GM18870 (cell line): ENCODE results near the gene GNA12.

Experiments used
- ATAC-seq: cut with Tn5 transposase; IDR thresholded peaks from one replicate; pipeline ENCODE4 v1.9.1; 2021; ENCODE audit warnings: moderate library complexity; ENCODE audit not compliant: unreplicated experiment

GNA12 gene

DNA sequence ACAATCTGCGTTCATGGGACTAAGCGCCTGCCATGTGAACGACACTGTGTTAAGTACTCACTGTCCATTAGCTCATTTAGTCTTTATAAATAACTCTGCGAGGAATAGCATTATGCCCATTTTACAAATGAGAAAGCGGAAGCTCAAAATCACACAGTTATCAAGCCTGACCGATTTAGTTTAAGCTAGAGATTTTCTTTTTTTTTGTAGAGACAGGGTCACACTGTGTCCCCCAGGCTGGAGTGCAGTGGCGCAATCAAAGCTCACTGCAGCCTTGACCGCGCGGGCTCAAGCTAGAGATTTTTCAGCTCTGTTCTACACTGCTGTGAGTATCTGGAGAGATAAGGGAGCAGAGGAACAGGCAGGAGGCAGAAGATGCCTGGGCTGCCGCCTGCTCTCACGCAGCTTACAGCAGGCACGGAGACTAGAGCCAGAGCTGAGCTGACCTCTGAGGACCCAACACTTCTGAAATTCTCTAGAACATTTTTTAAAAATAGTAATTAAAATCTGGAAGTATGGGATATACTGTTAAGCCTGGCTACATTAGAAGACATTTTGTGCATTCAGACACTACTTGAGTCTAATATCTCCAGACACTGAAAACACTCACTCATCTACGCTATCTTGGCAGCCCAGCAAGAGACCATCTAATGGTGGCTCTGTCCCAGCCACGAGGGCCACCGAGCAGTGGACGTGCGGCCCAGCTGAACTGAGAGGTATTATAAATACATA is 38.7 kb downstream of the GNA12 start:
- no peak for ATAC-seq

GRCh38 chr7:2804227-2804763 is 39.8 kb downstream of the GNA12 start:
- no peak for ATAC-seq

DNA sequence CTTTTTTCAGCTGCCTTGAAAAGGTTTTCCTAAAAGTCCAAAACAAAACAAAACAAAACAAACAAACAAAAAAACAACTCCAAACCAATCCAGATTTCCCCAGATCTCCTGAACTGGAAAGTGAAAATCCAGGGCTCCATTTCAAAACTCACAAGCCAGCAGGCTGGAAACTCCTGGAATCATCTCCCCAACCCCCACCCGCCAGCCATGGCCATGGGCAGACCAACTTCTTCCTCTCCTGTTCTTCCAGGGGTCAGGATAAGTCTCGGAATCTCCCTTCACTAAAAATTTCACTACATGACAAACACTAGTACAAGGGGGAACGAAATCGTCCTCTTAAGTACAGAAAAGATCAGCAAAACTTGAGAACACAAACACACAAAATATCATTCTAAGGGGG is 40.4 kb downstream of the GNA12 start:
- no peak for ATAC-seq

DNA sequence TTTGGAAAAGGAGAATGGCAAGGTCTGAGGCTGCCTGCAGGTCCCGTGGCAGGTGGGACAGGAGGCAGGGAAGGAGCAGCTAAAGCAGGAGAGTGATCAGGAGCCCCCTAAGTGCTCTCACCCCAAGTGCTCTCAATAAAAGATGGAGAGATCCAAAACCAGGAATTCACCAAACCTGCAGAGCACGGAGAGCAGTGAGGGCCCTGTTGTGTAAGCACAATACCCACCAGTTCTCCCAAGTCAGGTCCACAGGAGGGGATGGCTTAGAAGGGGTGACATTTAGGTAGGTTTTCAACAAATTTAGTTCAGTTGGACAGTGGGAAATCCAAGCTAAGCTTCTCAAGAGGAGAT is 40.8 kb downstream of the GNA12 start:
- no peak for ATAC-seq

DNA sequence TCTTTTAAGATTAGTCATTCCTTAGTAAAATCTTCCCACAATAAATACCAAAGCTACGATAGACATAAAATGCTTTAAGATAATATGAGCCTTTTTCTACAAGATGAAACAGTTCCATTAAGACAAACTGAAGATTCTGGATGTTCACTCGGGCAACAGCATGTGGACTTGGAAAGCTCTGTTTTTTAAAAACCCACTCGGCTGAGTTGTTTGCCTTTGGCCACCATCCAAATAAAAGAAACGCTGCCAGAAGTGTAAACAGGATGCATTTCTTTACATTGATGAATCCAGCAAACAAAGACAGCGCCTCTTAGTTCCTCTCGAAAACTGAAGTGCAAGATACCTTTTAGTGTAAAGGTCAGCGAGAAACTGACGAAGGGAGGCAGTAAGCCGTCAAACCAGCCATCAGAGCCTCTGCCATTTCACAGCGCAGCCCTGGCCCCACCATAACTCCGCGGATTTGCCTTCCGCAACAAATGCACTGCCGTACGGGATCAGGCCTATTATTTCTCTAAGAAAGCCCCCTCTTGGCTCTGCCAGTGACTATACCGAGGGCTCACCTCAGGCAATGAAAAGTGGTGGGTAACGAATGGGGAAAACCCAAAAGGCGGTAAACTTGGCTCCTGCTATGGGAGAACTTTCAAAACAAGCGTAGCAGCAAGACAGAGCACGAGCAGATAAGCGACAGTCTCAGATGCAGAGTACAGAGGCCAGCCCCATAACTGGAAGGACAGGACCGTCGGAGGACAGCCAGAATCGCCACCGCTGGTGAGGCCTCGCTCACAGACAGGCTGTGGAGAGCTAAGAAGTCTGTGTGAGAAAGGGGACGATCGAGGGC is 41.4 kb downstream of the GNA12 start:
- ATAC-seq, result no peak

DNA sequence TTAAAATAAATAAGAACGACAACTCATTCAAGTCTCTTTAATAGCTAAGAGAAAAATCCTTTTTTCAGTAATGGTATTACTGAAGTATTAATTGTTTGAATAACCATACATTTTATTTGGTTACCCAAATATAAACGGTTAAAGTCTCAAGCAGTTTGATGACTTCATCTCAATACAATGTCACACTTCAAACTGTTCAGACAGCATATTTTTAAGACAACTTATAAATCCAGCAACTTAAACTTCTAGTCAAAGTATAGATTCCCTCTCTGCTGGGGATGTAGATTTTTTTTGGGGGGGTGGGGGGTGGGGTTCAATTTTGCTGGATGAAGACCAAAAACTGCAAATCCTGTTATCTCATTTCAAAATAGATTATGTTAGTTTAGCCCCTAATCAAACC is 42.0 kb downstream of the GNA12 start:
- no peak for ATAC-seq

GRCh38 chr7:2800931-2801688 is 43.0 kb downstream of the GNA12 start:
- ATAC-seq, result no peak

GRCh38 chr7:2800220-2800930 is 43.7 kb downstream of the GNA12 start:
- ATAC-seq, result no peak

GRCh38 chr7:2799253-2799652 is 44.9 kb downstream of the GNA12 start:
- no peak for ATAC-seq

DNA sequence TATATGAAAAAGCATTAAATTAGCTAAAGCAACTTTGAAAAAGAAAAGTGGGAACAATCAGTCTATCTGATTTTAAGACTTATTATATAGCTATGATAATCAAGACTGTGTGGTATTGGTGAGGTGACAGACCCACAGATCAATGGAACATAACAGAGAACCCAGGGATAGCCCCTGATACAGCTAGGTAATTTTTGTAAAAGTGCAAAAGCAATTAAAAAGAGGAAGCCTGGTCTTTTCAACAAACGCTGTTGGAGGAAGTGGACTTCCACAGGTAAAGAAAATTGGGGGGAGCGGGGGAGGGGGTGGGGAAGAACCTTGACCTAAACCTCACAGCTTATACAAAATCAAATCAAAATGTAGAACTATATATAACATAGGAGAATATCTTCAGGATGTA is 45.4 kb downstream of the GNA12 start:
- ATAC-seq, result no peak

DNA sequence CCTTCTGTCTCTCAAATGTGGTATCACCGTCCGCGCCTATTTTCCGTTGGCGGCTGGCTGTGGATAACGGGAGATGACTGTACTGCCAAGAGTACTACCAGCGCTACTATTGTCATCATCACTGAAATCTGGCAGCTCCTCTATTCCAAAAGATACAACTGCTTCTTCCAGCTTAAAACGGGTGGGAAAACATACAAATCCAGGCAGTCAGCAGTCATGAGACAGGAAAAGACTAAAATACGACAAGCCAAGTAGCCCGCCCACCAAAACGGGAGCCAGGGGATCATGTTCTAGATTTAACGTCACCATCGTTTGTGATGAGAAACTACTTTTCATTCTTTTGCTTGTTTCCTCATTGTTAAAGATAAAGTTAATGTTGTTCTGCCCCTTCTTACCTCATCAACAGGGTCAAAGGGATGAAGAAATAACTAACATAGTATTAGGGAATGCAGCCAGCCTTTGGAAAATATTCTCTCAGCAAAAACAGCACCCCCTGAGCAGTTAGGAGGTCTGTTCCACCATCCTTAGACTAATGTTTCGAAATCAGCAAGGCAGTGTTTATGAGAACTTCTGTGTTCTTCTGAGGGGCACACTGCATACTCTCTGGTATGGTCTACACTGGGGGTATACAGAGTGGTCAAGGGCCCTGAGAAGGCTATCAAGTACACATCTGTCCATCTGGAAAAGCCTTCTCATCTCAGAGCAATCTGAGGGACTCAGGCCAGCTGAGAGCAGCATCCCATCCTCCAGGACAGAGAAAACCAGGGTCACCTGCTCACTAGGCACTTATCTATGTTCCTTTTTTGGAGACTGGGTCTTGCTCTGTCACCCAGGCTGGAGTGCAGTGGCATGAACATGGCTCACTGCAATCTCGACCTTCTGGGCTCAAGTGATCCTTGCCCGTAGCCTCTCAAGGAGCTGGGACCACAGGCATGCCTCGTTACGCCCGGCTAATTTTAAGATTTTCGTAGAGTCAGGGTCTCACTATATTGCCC is 47.5 kb downstream of the GNA12 start:
- ATAC-seq, result no peak

- no peak for ATAC-seq
Observed at GRCh38 chr7:2795906-2796305, 48.2 kb downstream of the GNA12 start.

DNA sequence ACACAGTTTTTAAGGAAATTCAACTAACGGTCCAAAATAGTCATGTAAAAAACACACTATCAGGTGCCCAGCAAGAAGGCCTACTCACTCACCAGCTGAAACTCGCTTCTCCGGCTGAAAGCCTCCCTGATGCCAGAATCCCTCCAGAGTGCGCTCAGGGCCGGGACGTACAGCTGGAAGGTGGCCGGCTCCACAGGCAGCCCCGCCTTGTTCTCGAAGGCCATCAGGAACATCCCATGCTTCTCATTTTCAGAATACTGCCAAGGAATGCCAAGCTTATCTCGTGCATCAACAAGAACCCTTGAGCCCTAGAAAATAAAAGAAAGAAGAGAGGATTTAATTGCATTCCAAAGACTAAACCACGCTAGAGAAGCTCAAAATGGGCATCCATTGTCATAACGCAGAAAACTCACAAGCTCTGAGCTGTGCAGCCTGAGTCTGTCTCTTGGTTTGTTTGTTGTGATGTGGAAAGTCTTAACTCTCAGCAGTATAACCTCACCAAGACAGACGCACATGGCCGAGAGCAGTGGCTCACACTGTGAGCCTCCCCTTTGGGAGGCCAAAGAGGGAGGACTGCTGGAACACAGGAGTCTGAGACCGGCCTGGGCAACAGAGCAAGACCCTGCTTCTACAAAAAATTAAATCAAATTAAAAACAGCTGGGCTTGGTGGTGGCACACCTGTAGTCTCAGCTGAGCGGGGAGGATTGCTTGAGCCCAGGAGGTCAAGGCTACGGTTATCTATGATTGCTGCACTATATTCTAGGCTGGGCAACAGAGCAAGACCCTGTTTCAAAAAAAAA is 49.1 kb downstream of the GNA12 start:
- no peak for ATAC-seq

DNA sequence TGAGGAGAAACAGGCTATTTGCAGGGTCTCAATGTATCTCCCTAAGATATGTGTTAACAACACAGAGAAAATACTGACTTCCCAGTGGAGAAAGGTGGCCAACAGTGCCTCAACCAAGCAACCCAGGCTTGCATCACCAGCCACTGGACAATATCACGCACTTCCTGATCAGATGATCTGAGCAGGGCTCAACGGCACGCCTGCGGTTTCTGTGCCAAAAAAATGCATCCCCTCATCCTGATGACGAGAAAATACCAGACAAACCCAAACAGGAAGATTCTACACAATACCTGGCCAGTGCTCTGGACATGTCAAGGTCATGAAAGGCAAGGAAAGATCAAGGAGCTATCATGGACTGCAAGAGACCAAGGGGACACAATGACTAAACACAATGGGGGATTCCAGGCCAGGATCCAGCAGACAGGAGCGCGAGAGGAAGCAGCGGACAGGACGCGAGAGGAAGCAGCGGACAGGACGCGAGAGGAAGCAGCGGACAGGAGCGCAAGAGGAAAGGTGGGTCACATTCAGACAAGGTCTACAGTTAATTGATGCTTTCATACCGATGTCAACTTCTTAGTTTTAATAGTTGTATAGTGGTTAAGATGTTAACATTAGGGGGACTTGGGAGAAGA is 51.1 kb downstream of the GNA12 start:
- no peak for ATAC-seq

DNA sequence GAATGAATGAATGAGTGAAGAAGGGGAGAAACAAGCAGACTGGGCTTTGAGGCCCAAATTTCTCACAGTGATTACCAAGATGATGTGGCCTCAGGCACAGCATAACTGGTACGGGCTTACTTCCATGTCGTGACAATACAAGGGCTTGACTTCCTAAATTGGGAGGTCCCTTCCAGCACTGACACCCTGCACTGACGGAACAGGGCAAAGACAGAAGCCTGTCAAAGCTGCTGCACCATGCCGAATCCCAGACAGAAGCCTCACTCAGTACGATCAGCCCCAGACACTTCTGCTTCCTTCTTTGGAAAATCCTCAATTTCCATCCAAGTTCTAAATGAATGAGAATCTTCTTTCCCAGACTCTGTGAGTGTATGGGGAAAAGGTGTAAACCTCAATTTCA is 51.9 kb downstream of the GNA12 start:
- no peak for ATAC-seq

DNA sequence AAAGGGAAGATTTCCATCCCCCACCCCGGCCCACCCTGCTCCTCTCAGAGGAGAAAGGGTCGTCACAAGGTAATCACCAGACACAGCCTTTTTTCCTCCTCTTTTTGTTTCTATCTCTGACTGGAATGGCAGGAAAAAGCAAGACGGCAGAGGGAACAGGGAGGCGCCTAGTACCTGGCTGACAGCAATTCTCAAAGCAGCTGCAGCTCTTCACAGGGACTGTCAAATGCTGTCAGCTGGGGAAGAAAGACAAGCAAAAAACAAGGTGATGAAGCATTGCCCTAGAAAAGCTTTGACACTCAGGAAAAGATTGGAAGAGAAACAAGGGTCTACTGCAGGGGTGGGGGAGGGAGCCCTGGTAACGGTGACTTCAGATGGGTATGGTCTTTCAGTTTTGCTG is 52.7 kb downstream of the GNA12 start:
- no peak for ATAC-seq

DNA sequence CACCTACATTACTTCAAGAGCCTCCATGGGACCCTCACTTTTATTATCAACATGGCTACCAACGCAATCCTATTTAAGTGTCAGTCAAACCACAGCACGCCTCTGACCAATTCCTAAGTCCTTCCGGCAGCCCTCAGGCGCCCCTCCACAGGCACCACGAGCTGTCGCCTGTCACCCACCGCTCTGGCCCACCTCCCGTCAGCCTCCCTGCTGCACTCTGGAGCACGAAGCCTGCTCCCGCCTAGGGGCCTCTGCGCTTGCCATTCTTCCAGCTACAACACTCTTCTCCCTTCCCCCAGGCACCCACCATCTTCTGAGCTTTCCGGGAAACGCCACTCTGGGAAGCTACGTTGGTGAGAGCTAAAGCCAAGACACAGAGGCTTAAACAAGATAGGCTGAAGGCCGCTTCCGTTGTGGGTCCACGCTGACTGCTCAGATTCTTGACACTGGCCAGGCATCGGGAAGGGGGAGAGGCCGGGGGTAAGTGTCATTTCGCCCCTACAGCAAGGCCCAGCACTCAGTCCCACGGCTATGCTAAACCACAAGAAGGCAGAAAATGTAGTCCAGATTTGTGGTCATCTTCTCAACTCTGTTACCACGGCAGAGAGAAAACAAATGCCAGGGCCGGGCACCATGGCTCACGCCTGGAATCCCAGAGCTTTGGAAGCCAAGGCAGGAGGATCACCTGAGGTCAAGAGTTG is 56.7 kb downstream of the GNA12 start:
- ATAC-seq, result no peak

- ATAC-seq, result no peak
Observed at GRCh38 chr7:2786607-2787116, 57.4 kb downstream of the GNA12 start.
